GM21390 (cell line): ENCODE measurements around the gene PDIA2.
"Not testable (repeated sequence)": the region's sequence is repeated elsewhere in the genome, so short reads cannot be mapped to it uniquely, and the experiment has no call there.

Source experiments
- ATAC-seq: cut with Tn5 transposase; IDR thresholded peaks from one replicate; pipeline ENCODE4 v1.9.1; 2021; ENCODE audit not compliant: unreplicated experiment

The PDIA2 gene

GRCh38 chr16:324451-325334 is 41.7 kb downstream of the PDIA2 start:
- ATAC-seq, result no peak

- ATAC-seq, result no peak
Observed at GRCh38 chr16:325375-326145, 42.6 kb downstream of the PDIA2 start.

GRCh38 chr16:330741-331140 is 47.8 kb downstream of the PDIA2 start:
- no peak for ATAC-seq

- ATAC-seq, result not testable (repeated sequence)
Observed at GRCh38 chr16:331181-331814, 48.3 kb downstream of the PDIA2 start.

- ATAC-seq, result no peak
Observed at GRCh38 chr16:333406-334094, 50.6 kb downstream of the PDIA2 start.

- ATAC-seq, result not testable (repeated sequence)
Observed at GRCh38 chr16:334164-334832, 51.3 kb downstream of the PDIA2 start.

- ATAC-seq, result not testable (repeated sequence)
Observed at GRCh38 chr16:334861-335632, 52.1 kb downstream of the PDIA2 start.

- ATAC-seq, result no peak
Observed at GRCh38 chr16:336269-336668, 53.3 kb downstream of the PDIA2 start.
